ENCODE measurements around the gene OSBPL7.

DNA sequence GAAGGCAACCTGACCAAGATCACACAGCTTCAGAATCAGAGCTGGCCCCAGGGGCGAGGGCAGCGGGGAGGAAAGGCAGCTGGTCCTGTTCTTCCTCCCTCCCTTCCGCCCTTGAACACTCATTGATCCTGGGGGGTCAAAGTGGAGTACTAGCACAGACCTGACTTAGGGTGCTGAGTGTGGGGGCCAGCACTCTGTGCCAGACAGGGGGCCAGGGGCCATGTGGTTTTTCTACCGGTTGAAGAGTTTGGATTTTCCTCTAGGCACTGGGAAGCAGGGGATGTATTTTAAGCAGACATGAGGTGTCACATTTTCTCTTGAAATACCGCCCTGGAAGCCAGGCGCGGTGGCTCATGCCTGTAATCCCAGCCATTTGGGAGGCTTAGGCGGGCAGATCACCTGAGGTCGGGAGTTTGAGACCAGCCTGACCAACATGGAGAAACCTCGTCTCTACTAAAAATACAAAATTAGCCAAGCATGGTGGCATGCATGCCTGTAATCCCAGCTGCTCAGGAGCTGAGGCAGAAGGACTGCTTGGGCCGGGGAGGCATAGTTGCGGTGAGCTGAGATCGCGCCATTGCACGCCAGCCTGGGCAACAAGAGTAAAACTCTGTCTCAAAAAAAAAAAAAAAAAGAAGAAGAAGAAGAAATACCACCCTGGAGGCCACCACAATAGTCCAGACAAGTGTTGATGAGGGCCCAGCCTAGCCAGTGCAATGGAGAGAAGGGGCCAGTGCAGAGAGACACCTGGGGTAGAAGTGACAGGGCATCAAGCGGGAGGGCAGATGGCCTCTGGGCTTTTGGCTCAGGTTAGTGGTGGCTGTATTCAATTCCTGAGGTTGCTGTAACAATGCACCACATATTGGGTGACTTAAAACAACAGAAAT is 15.3 kb downstream of the OSBPL7 start:
- TF ChIP-seq, protein P1, sequence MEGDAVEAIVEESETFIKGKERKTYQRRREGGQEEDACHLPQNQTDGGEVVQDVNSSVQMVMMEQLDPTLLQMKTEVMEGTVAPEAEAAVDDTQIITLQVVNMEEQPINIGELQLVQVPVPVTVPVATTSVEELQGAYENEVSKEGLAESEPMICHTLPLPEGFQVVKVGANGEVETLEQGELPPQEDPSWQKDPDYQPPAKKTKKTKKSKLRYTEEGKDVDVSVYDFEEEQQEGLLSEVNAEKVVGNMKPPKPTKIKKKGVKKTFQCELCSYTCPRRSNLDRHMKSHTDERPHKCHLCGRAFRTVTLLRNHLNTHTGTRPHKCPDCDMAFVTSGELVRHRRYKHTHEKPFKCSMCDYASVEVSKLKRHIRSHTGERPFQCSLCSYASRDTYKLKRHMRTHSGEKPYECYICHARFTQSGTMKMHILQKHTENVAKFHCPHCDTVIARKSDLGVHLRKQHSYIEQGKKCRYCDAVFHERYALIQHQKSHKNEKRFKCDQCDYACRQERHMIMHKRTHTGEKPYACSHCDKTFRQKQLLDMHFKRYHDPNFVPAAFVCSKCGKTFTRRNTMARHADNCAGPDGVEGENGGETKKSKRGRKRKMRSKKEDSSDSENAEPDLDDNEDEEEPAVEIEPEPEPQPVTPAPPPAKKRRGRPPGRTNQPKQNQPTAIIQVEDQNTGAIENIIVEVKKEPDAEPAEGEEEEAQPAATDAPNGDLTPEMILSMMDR (IDR thresholded peaks at IDR 0.05): no peak
- TF ChIP-seq POLR2A (IDR thresholded peaks at IDR 0.05): no peak
